PC-3 (cell line): ENCODE data around the gene LMO7. TPM values are rescaled to one million over a fixed set of nuclear protein-coding genes. Genes with fewer than 3 reads are reported as not detected.

Experiments used
- ATAC-seq: fragments of 200-7000 bp; cut with Tn5 transposase; 2 replicates; pipeline ENCODE4 v1.9.1; 2020; ENCODE audit warnings: mild to moderate bottlenecking, moderate library complexity
- BruUV-seq: library from RNA; stranded (reverse); fragments of 400-500 nt; replicated peaks from 2 replicates; lab custom pipeline; 2021; lab: Mats Ljungman, UMichigan
- CTCF ChIA-PET: fragments of 300-600 bp; sonication (Branson Sonifier 250); formaldehyde crosslinking; loops from one replicate; lab custom pipeline; 2022; ENCODE audit warnings: antibody characterized with exemption; lab: Charles Lee
- POLR2A ChIA-PET: fragments of 300-600 bp; sonication (Branson Sonifier 250); formaldehyde crosslinking; loops from one replicate; lab custom pipeline; 2022; ENCODE audit warnings: antibody characterized with exemption; ENCODE audit not compliant: unreplicated experiment; lab: Charles Lee
- DNase-seq: peaks from one replicate; pipeline ENCODE4 v3.0.0-alpha.2; 2015
- H2AFZ ChIP-seq: fragments of 300-600 bp; sonication (generic); 2 replicates; pipeline ENCODE4 v1.6.0; 2016; ENCODE audit warnings: antibody characterized with exemption, low read length
- H3F3A ChIP-seq: fragments of 300-600 bp; sonication (generic); one replicate; pipeline ENCODE4 v1.6.0; 2017; ENCODE audit warnings: antibody characterized with exemption, low read length, control low read depth, mild to moderate bottlenecking; ENCODE audit not compliant: unreplicated experiment
- H3K27ac ChIP-seq: fragments of 300-600 bp; sonication (generic); 2 replicates; pipeline ENCODE4 v1.5.1; 2016; ENCODE audit warnings: mild to moderate bottlenecking, low read length
- H3K27me3 ChIP-seq: fragments of 300-600 bp; sonication (generic); 2 replicates; pipeline ENCODE4 v1.6.1; 2016; ENCODE audit warnings: low read length, mixed read lengths
- H3K36me3 ChIP-seq: fragments of 300-600 bp; sonication (generic); 2 replicates; pipeline ENCODE4 v1.6.1; 2016; ENCODE audit warnings: low read depth, mixed run types, low read length, mixed read lengths
- H3K4me1 ChIP-seq: fragments of 300-600 bp; sonication (generic); 2 replicates; pipeline ENCODE4 v1.5.1; 2016; ENCODE audit warnings: low read length; ENCODE audit not compliant: insufficient read depth
- H3K4me2 ChIP-seq: fragments of 300-600 bp; sonication (generic); 2 replicates; pipeline ENCODE4 v1.6.0; 2016; ENCODE audit warnings: low read length
- H3K4me3 ChIP-seq: fragments of 300-600 bp; sonication (generic); 2 replicates; pipeline ENCODE4 v1.5.1; 2016; ENCODE audit warnings: mild to moderate bottlenecking, low read length, mixed read lengths
- H3K79me2 ChIP-seq: fragments of 300-600 bp; sonication (generic); 2 replicates; pipeline ENCODE4 v1.6.1; 2017; ENCODE audit warnings: low read length, mixed read lengths
- H3K9ac ChIP-seq: fragments of 300-600 bp; sonication (generic); 2 replicates; pipeline ENCODE4 v1.6.0; 2016; ENCODE audit warnings: mild to moderate bottlenecking, low read length
- H3K9me2 ChIP-seq: fragments of 300-600 bp; sonication (generic); replicated peaks from 2 replicates; pipeline ENCODE4 v1.6.1; 2016; ENCODE audit warnings: mixed run types, low read length, mixed read lengths
- H3K9me3 ChIP-seq: fragments of 300-600 bp; sonication (generic); 2 replicates; pipeline ENCODE4 v1.6.1; 2016; ENCODE audit warnings: low read length, mixed read lengths
- H4K20me1 ChIP-seq: fragments of 300-600 bp; sonication (generic); 2 replicates; pipeline ENCODE4 v1.6.1; 2016; ENCODE audit warnings: low read length, mixed read lengths
- EZH2 ChIP-seq: fragments of 300-600 bp; sonication (generic); IDR thresholded peaks from one replicate; pipeline ENCODE4 v1.6.1; 2017; ENCODE audit warnings: antibody characterized with exemption, mild to moderate bottlenecking, low read length; ENCODE audit not compliant: unreplicated experiment
- EZH2phosphoT487 ChIP-seq: fragments of 300-600 bp; sonication (generic); IDR thresholded peaks from 2 replicates; pipeline ENCODE4 v1.6.1; 2018; ENCODE audit warnings: mild to moderate bottlenecking, antibody characterized with exemption, low read length, borderline replicate concordance
- intact Hi-C: fragments of 100-400 bp; cut with micrococcal nuclease; formaldehyde crosslinking; loops from 2 replicates; pipeline ENCODE4 v1.9.0; 2023
- total RNA-seq: library from RNA; depleted of rRNA; stranded (reverse); fragments of >200 nt; gene quantifications from 2 replicates; pipeline ENCODE4 v1.2.3, GENCODE V29; 2014
- TF ChIP-seq, protein P1 (sequence below): fragments of 300-600 bp; sonication (generic); conservative IDR thresholded peaks from 2 replicates; pipeline ENCODE4 v1.5.1; 2017; ENCODE audit warnings: antibody characterized with exemption, low read depth, mild to moderate bottlenecking, low read length

LMO7 gene
- total RNA-seq, 1 experiment from 2014 or later, result 83.6 TPM

GRCh38 chr13:75879656-75880055 is 243.5 kb downstream of the LMO7 start:
- no peaks in the 10 kb centered on the region for H3K9me2 ChIP-seq
- no peak overlapping the region for H3K9ac ChIP-seq
- H3F3A ChIP-seq, result no peaks in the 10 kb centered on the region
- H3K4me2 ChIP-seq, result no peak overlapping the region
- H3K27me3 ChIP-seq, result no peaks in the 10 kb centered on the region
- intact Hi-C loops, result loop anchor here (5.0 to 10.0 kb wide), 2 partner anchors 415 to 503 kb away; no protein-coding TSS in a partner anchor
- no TSS peak for BruUV-seq
- no peaks in the 10 kb centered on the region for H3K79me2 ChIP-seq
- POLR2A ChIA-PET, result no interaction called here
- CTCF ChIA-PET, result no interaction called here
- H3K36me3 ChIP-seq, result no peaks in the 10 kb centered on the region
- ATAC-seq, result no peak
- no peak overlapping the region for H3K27ac ChIP-seq
- no peak for DNase-seq
- no peak for TF ChIP-seq EZH2
- TF ChIP-seq, protein P1, sequence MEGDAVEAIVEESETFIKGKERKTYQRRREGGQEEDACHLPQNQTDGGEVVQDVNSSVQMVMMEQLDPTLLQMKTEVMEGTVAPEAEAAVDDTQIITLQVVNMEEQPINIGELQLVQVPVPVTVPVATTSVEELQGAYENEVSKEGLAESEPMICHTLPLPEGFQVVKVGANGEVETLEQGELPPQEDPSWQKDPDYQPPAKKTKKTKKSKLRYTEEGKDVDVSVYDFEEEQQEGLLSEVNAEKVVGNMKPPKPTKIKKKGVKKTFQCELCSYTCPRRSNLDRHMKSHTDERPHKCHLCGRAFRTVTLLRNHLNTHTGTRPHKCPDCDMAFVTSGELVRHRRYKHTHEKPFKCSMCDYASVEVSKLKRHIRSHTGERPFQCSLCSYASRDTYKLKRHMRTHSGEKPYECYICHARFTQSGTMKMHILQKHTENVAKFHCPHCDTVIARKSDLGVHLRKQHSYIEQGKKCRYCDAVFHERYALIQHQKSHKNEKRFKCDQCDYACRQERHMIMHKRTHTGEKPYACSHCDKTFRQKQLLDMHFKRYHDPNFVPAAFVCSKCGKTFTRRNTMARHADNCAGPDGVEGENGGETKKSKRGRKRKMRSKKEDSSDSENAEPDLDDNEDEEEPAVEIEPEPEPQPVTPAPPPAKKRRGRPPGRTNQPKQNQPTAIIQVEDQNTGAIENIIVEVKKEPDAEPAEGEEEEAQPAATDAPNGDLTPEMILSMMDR, result no peak
- no peak for TF ChIP-seq EZH2phosphoT487
- peaks cover 3% of the 10 kb centered on the region; the same call in 1 of the 2 replicates for H3K4me1 ChIP-seq
- no peak overlapping the region for H2AFZ ChIP-seq
- H3K9me3 ChIP-seq, result no peaks in the 10 kb centered on the region
- H3K4me3 ChIP-seq, result no peak overlapping the region
- H4K20me1 ChIP-seq, result no peaks in the 10 kb centered on the region

DNA sequence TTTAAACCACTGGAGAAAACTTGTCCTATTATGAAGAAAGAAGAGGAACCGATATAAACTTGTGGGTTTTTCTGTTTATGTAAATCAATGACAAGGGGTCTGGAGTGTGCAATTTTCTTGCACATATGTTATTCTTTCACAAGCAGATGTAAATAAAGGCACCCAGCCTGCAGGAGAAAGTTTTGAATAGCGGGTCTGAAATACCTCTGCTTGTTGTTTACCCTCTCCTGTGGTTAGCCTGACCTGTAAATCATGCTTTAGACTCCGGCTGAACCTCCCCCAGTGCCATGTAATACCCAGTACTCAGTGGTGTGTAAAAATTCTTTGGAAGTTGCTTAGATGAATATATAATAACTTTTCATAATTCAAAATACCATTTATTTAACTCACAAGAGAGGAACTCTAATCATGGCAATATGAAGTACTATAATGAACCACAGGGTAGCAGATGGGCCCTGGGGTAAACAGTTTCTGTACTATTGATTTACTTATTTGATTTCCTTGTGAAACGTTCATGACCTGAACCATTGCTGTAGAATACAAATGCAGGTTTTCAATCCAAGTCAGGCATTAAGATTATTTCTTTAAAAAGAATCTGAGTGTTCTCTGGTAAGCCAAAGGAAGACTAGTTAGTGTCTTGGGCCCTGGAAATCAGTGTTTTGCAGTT is 245.1 kb downstream of the LMO7 start:
- H2AFZ ChIP-seq, result no peak overlapping the region
- no peak for TF ChIP-seq EZH2
- TF ChIP-seq EZH2phosphoT487, result no peak
- TF ChIP-seq, protein P1, result no peak
- H3K9ac ChIP-seq, result no peak overlapping the region
- peaks cover 3% of the 10 kb centered on the region; the same call in 1 of the 2 replicates for H3K4me1 ChIP-seq
- no peaks in the 10 kb centered on the region for H3K27me3 ChIP-seq
- intact Hi-C loops, result no loop called here
- ATAC-seq (no peak), DNase-seq (no peak)
- BruUV-seq, result no TSS peak
- H3K4me3 ChIP-seq, result no peak overlapping the region
- H3K9me2 ChIP-seq, result no peaks in the 10 kb centered on the region
- no peaks in the 10 kb centered on the region for H3K79me2 ChIP-seq
- no peak overlapping the region for H3K4me2 ChIP-seq
- H3K36me3 ChIP-seq, result no peaks in the 10 kb centered on the region
- no peaks in the 10 kb centered on the region for H4K20me1 ChIP-seq
- H3K9me3 ChIP-seq, result no peaks in the 10 kb centered on the region
- no peak overlapping the region for H3K27ac ChIP-seq
- POLR2A ChIA-PET, result no interaction called here
- CTCF ChIA-PET, result no interaction called here
- H3F3A ChIP-seq, result no peaks in the 10 kb centered on the region

- CTCF ChIA-PET, result no interaction called here
- intact Hi-C loops, result no loop called here
- BruUV-seq, result no TSS peak
Observed at GRCh38 chr13:75882261-75882660, 246.1 kb downstream of the LMO7 start.

More at GRCh38 chr13:75882261-75882660, 246.1 kb downstream of the LMO7 start:
- Histone ChIP-seq H3K79me2 (no peaks in the 10 kb centered on the region), H3K9ac (no peak overlapping the region), H3K27ac (no peak overlapping the region), H3F3A (no peaks in the 10 kb centered on the region), H2AFZ (no peak overlapping the region), H3K4me1 (no peaks in the 10 kb centered on the region), H3K4me3 (no peak overlapping the region), H3K9me3 (no peaks in the 10 kb centered on the region), H4K20me1 (no peaks in the 10 kb centered on the region), H3K27me3 (no peaks in the 10 kb centered on the region), H3K36me3 (no peaks in the 10 kb centered on the region), H3K4me2 (no peak overlapping the region), H3K9me2 (no peaks in the 10 kb centered on the region)
- DNase-seq (no peak), ATAC-seq (no peak)
- POLR2A ChIA-PET, result no interaction called here
- no peak for TF ChIP-seq EZH2phosphoT487
